WERI-Rb-1 (cell line): ENCODE measurements around the gene MCHR1.
"Not testable (repeated sequence)": the region's sequence is repeated elsewhere in the genome, so short reads cannot be mapped to it uniquely, and the experiment has no call there.

ENCODE experiments used
- DNase-seq: peaks from one replicate; pipeline ENCODE4 v3.0.0-alpha.2; 2020
- H3K27ac ChIP-seq: fragments of 250-450 bp; sonication (Bioruptor Pico); 2 replicates; pipeline ENCODE4 v1.5.1; 2020; ENCODE audit warnings: mild to moderate bottlenecking, moderate library complexity
- H3K27me3 ChIP-seq: fragments of 250-450 bp; sonication (Bioruptor Pico); 2 replicates; pipeline ENCODE4 v1.5.1; 2021; ENCODE audit warnings: mild to moderate bottlenecking, low read depth, moderate library complexity; ENCODE audit not compliant: insufficient read depth, severe bottlenecking
- H3K36me3 ChIP-seq: fragments of 250-450 bp; sonication (Bioruptor Pico); 2 replicates; pipeline ENCODE4 v1.5.1; 2020; ENCODE audit warnings: mild to moderate bottlenecking, moderate library complexity
- H3K4me3 ChIP-seq: 2 replicates; pipeline ENCODE4 v1.5.1; 2011; ENCODE audit warnings: low read depth, mild to moderate bottlenecking, control low read depth, low read length
- H3K9me3 ChIP-seq: fragments of 250-450 bp; sonication (Bioruptor Pico); 2 replicates; pipeline ENCODE4 v1.5.1; 2021; ENCODE audit warnings: mild to moderate bottlenecking, moderate library complexity; ENCODE audit not compliant: severe bottlenecking
- CTCF ChIP-seq: IDR thresholded peaks from 2 replicates; pipeline ENCODE4 v1.5.1; 2011; ENCODE audit warnings: low read depth, mild to moderate bottlenecking, control low read depth, inconsistent platforms, low read length

MCHR1 gene

DNA sequence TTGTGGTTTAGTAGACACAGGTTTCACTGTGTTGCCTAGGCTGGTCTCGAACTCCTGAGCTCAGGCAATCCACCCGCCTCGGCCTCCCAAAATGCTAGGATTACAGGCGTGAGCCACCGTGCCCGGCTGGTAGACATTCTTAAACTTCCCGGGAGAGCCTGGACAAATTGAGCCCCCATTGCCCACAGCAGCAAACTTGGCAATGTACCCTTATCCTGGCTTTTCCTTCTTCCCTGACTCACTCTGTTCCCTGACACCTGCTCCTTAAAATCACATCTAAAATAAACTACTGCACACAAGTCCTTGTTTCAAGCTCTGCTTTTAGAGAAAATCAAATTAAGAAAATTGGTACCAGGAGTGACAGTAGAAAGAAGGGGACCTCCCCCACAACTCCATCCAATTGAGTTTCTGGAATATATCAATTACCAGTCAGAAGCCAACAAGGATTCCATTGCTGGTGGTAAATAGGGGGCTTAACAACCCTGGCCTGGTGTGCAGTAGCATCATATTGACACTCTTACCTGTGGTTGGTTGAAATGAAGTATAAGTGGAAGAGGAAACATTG is 7.4 kb upstream of the MCHR1 start:
- H3K27ac ChIP-seq, result no peak overlapping the region
- no peaks in the 10 kb centered on the region for H3K9me3 ChIP-seq
- no peaks in the 10 kb centered on the region for H3K27me3 ChIP-seq
- no peaks in the 10 kb centered on the region for H3K36me3 ChIP-seq
- no peak overlapping the region for H3K4me3 ChIP-seq
- no peak for DNase-seq
- TF ChIP-seq CTCF, result no peak

GRCh38 chr22:40673017-40673416 is 6.3 kb upstream of the MCHR1 start:
- Histone ChIP-seq H3K27ac (no peak overlapping the region), H3K36me3 (no peaks in the 10 kb centered on the region), H3K4me3 (no peak overlapping the region), H3K27me3 (no peaks in the 10 kb centered on the region), H3K9me3 (no peaks in the 10 kb centered on the region)
- TF ChIP-seq CTCF, result no peak
- DNase-seq, result no peak

DNA sequence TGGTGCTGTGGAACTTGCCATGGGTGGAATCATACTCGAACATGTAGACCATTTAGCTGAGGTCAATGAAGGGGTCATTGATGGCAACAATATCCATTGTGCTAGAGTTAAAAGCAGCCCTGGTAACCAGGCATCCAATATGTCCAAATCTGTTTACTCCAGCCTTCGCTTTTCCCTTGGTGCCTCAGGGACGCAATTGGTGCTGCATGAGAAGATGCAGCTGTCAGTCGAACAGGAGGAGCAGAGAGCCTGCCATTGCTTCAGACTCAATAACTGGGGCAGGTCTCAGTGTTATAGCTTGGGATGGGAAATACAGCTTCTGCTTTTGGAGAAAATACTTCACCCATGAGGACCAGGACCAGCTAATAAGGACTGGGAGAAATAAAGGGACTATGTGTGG is 5.0 kb upstream of the MCHR1 start:
- no peak overlapping the region for H3K4me3 ChIP-seq
- no peak for TF ChIP-seq CTCF
- H3K9me3 ChIP-seq, result no peaks in the 10 kb centered on the region
- H3K27ac ChIP-seq, result no peak overlapping the region
- H3K27me3 ChIP-seq, result no peaks in the 10 kb centered on the region
- no peaks in the 10 kb centered on the region for H3K36me3 ChIP-seq
- DNase-seq, result no peak

- H3K4me3 ChIP-seq, H3K36me3 ChIP-seq, H3K27me3 ChIP-seq, DNase-seq, H3K9me3 ChIP-seq, H3K27ac ChIP-seq: not testable (repeated sequence)
Measured at GRCh38 chr22:40676166-40676565, 3.1 kb upstream of the MCHR1 start.

DNA sequence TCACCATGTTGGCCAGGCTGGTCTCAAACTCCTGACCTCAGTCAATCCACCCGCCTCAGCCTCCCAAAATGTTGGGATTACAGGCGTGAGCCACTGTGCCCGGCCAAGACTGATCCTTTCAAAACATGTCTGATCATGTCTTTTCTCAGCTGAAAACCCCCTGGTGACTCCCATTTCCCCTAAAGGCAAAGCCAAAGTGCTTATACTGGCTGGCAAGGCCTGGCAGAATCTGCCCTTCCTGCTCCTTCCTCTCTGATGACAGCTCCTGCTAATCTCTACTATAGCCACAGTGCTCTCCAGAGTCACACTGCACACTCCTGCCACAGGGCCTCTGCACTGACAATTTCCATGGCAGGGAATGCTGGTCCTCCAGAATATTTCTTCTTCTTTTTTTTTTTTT is 2.6 kb upstream of the MCHR1 start:
- no peak for TF ChIP-seq CTCF
- H3K27me3 ChIP-seq, result no peaks in the 10 kb centered on the region
- H3K27ac ChIP-seq, result no peak overlapping the region
- H3K9me3 ChIP-seq, result no peaks in the 10 kb centered on the region
- H3K36me3 ChIP-seq, result no peaks in the 10 kb centered on the region
- H3K4me3 ChIP-seq, result no peak overlapping the region
- no peak for DNase-seq

- Histone ChIP-seq H3K27ac (no peak overlapping the region), H3K4me3 (no peak overlapping the region), H3K27me3 (no peaks in the 10 kb centered on the region), H3K36me3 (no peaks in the 10 kb centered on the region), H3K9me3 (no peaks in the 10 kb centered on the region)
- no peak for DNase-seq
- no peak for TF ChIP-seq CTCF
Measured at GRCh38 chr22:40678493-40679248, 613 bp upstream of the MCHR1 start.
